SH-SY5Y (cell line): ENCODE measurements around the gene ZNF638.

ENCODE experiments used
- GATA2 ChIP-seq: IDR thresholded peaks from 2 replicates; pipeline ENCODE4 v1.6.1; 2011; ENCODE audit warnings: mild to moderate bottlenecking, low read depth, low read length
- GATA3 ChIP-seq: IDR thresholded peaks from 2 replicates; pipeline ENCODE4 v1.6.1; 2011; ENCODE audit warnings: low read depth, mild to moderate bottlenecking, low read length, moderate library complexity

The ZNF638 gene

DNA sequence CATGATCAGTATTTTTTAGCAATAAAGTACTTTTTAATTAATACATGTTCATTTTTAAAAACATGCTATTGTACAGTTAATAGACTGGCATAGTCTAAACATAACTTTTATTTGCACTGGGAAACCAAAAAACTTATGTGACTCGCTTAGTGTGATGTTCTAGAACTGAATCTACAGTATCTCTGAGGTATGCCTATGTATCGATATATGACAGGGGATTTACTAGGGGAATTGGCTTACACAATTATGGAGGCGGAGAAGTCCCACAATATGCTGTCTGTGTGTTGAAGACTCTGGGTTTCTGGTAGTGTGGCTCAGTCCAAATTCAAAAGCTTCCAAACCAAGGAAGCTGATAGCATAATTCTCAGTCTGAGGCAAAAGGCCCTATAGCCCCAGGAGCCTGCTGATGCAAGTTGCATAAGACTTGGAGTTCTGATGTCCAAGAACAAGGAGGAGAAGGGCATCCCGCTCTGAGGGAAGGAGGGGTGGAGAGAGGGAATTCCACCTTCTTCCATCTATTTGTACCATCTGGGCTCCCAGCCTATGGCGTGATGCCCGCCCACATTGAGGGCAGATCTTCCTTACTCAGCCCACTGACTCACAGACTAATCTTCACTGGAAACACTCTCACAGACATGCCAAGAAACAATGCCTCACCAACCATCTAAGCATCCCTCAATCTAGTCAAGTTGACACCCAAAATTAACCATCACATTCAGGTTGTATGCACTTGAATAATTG is 27.5 kb downstream of the ZNF638 start:
- TF ChIP-seq GATA2 (no peak), GATA3 (no peak)

DNA sequence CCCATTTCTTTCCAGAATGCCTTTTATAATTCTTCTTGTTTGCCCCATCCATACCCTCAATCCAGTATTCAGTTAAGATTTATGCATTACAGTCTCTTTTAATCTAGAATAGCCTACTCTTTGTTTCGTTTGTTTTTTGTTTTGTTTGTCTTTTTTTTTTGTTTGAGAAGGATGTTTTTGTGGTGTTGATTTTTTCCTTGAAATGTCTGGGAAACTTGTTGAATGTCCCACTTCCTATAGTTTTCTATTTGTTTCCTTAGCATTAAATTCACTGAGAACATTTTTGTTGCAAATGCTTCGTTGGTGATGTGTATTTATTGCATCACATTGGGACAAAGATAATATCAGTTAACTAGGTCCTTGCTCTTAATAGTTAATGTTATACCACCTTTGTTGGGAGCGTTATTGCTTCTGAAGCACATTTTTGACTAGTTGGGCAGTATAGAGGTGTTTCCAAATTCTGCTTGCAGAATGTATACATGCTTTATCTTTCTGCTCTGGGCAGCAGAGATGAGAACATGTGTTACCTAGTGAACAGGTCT is 28.9 kb downstream of the ZNF638 start:
- TF ChIP-seq GATA2, result no peak
- TF ChIP-seq GATA3, result no peak

DNA sequence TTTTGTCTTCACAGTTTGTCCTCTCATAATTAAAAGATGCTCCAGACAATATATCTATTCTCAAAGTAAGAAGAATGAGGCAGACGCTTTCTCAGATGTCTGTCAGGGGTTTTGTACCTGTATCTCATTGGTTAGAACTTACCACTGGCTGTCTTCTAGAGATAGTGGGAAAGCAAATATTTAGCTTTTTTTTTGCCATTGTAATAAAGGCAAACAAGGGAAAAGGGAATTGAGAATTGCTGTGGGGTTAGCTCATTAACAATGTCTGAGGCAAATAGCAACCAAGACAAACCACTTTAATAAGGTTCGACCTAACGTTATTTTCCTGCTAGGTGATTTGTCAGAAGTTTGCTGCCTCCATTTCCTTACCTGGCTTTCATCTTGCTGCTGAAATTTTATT is 30.0 kb downstream of the ZNF638 start:
- TF ChIP-seq GATA2, result no peak
- no peak for TF ChIP-seq GATA3

DNA sequence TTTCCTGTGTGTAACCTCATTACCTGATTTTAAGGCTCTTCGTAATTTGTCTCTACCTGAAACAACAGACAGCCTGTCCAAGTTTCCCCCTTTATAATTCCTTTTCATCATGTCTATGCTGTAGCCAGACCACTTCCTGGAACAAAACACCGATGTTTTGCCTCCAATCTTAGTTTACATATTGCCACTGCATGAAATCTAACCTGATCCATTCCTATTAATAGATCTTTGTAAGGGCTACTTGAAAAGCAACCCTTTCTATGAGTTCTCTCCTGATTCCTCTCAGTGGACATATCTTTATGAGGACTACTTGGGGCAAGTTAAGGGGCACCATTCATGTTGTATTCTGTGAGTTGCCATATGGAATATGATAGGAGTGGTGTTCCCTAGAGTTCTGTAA is 30.9 kb downstream of the ZNF638 start:
- TF ChIP-seq GATA3 (no peak), GATA2 (no peak)

DNA sequence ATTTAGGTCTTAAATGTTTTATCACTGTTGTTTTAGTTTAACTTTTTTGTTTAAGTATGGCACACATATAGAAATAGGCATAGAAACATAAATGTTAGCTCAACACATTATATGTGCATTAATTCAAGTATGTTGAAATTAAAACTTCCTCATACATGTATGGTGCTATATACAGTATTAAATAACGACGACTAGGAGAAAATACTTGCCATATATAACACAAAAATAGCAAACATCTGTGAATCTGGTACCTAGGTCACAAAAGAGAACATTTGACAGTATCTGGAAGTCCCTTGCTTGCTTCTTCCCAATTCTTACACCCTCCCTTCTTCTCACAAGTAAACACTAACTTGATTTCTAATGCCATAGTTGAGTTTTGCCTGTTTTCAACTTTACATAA is 38.4 kb downstream of the ZNF638 start:
- no peak for TF ChIP-seq GATA2
- TF ChIP-seq GATA3, result no peak

DNA sequence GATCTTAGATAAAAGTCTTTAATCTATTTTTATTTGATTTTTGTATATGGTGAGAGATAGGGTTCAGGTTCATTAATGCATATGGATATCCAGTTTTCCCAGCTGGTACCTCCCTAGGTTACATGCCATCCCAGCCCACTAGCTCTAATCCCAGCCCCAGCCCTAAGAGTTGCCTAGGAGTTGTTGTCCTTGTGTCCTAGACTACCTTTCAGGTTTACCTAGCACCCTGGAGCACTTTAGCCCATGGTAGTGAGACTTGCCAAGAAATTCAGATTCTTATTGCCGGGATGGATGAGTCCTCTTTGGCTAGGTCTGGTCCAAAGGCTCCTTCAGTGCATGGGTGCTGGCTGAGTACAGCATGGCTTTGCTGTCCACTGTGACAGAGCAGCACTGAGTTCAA is 40.5 kb downstream of the ZNF638 start:
- no peak for TF ChIP-seq GATA2
- no peak for TF ChIP-seq GATA3

DNA sequence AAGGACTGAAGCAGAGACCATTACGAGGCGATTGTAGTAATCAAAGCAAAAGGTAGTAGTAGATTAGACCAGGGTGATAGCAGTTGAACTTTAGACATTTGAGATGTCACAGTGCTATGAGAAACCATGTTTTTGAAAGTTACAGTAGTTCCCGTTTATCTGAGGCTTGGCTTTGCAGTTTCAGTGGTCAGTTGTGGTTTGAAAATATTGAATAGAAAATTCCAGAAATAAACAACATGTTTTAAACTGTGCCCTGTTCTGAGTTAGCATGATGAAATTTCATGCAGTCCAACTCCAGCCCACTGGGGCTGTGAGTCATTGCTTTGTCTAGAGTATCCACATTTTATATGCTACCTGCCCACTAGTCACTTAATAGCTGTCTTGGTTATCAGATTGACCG is 47.5 kb downstream of the ZNF638 start:
- TF ChIP-seq GATA2 (no peak), GATA3 (no peak)

DNA sequence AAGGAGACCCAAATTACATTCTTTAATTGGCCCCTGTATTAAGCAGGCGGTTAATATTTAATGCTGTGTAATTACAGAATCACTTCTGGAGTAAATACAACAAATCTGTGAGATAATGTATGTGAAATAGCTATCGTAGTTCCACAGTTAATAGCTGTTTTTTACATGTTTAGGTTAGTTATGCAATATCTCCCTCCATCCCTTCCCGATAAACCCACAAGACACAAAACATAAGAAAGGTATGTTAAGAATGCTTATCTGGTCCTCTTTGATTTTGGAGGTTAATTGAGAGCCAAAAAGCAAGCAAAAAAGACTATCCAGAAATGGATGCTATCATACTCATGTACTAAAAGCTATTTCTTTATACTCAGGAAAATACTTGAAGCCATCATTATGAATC is 49.1 kb downstream of the ZNF638 start:
- TF ChIP-seq GATA3 (no peak), GATA2 (no peak)

DNA sequence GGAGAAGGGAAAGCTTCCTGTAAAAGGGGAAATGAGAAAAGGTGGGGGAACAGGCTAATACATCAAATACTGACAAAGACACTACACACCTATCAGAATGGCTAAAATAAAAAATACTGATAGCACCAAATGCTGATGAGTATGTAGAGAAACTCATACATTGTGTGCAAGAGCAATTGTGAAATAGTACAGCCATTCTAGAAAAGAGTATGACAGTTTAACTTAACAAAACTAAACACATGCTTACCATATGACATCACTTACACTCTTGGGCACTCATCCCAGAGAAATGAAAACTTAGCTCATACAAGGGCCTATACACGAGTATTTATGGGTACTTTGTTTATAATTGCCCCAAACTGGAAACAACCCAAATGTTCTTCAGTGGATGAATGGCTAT is 53.4 kb downstream of the ZNF638 start:
- no peak for TF ChIP-seq GATA2
- TF ChIP-seq GATA3, result no peak

DNA sequence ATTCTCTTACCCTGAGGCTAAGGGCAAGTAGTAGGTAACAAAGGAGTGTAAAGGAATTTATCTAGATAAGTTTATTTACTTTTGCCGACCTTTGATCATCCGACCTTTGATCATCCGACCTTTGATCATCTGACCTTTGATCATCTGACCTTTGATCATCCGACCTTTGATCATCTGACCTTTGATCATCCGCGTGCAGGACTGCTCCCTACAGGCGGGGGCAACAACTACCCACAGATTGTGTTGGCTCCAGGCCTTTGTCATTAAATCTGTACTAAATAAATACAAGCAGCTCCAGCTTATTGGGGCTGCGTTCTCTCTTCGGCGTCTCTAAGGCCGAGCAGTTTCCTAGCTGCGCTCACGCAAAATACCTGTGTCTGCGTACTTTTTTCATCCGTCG is 56.6 kb downstream of the ZNF638 start:
- TF ChIP-seq GATA3, result no peak
- TF ChIP-seq GATA2, result no peak

DNA sequence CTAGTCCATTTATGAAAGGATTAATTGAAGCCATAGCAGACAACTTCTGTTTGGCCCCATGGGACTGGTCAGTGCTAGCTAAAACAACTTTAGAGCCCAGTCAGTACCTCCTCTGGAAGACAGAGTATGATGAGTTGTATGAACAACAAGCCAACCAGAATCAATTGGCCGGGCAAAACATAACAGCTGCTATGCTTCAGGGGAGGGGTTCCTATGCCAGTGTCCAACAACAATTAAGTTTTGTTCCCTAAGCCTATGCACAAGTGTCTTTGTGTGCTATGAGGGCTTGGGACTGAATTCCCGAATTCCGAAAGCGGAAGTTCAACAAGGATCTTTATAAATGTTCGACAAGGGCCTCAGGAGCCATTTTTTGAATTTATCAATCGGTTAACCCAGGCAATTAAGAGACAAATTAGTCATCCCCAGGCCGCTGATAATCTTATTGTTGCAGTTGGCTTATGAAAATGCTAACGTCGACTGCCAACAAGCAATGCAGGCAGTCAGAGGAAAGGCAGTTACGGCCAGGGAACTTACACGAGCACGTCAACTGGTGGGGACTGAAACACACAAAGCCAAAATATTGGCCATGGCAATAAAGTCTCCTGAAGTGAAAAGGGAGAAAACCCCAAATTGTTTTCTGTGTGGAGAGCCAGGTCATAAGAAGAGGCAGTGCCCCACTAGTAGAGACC is 57.9 kb downstream of the ZNF638 start:
- no peak for TF ChIP-seq GATA3
- no peak for TF ChIP-seq GATA2

DNA sequence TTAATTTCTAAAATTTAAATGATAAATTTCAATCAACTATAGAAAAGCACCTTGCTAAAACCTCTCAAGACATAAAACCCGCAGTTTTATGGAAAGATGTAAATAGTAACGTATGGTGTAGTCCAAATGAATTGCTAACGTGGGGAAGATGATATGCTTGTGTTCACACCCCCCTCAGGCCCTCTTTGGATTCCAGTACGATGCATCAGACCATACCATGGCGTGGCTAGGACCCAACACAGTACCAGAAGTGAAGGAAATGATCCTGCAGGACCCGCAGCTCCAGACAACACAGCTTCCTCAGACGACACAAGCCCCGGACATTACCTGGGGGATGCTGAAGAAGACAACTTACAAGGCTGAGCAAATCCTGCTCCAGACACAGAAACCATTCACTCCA is 61.6 kb downstream of the ZNF638 start:
- TF ChIP-seq GATA2, result no peak
- no peak for TF ChIP-seq GATA3

DNA sequence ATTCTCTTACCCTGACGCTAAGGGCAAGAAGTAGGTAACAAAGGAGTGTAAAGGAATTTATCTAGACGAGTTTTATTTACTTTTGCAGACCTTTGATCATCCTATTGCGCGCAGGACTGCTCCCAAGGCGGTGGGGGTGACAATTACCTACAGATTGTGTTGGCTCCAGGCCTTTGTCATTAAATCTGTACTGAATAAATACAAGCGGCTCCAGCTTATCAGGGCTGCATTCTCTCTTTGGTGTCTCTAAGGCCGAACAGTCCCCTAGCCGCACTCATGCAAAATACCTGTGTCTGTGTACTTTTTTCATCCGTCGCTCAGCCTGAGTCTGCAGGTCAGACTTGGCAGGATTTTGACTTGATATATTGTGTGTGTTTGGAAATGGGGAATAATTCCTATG is 63.9 kb downstream of the ZNF638 start:
- TF ChIP-seq GATA3 (no peak), GATA2 (no peak)

DNA sequence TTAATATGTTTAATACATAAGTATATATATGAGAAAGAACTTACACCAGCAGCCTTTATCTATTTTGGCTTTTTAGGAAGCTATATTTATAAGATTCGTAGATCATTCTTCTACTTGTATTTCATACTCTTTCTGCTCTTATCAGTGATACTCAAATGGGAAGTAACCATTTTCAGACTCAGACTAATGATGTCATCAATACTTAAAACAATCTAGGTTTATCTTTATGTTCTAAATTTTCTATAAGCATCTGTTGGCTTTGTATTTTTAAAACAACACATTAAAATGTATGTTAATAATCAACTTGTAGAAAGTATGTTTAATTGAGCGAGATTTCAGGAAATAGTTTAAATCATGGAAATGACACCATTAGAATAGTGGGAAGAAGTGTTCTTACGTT is 70.8 kb downstream of the ZNF638 start:
- TF ChIP-seq GATA3 (no peak), GATA2 (no peak)

DNA sequence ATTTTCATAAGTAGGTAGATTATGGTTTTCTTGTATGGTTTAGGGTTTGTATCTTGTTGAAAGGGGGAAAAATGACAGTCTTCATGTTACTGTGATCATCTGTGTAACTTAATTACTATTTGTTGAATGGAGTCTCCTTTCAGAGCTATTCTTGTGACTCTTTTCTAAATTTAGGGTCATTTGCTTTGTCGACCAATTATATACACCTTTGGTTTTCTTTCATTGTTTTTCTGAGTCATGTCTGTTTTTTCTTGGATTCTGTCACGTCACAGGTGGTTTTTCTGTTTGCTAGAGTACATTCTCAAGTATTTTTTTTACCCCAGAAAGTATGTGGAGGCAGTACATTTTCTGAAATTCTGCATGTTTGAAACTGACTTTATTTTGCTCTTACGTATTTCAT is 78.0 kb downstream of the ZNF638 start:
- TF ChIP-seq GATA3, result no peak
- TF ChIP-seq GATA2, result no peak

DNA sequence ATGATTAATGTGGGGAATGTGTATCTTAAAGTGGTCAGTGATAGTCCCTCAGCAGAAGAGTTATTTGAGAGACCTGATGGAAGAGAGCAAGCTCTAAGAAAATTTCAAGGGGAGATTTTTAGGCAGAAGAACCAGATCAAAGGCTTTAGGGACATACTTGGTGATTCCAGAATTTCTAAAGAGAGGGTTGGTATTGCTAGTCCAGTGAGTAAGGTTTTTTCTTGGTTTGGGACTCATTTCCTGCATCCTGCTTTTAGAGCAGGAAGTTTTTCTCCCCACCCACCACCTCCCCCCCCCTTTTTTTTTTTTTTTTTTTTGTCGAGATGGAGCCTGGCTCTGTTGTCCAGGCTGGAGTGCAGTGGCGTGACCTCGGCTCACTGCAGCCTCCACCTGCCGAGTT is 79.1 kb downstream of the ZNF638 start:
- TF ChIP-seq GATA3 (no peak), GATA2 (no peak)
